SJCRH30 (cell line): ENCODE results near the gene JPH3. TPM values are rescaled to one million over a fixed set of nuclear protein-coding genes. Genes with fewer than 3 reads are reported as not detected.

Experiments used
- DNase-seq, 2 experiments: peaks; one replicate each; pipeline ENCODE4 v3.0.0-alpha.2; 2015 to 2020
- H3K27ac ChIP-seq: fragments of 250-450 bp; sonication (Bioruptor Pico); 2 replicates; pipeline ENCODE4 v1.5.1; 2020; ENCODE audit warnings: mild to moderate bottlenecking, moderate library complexity
- H3K27me3 ChIP-seq: fragments of 250-450 bp; sonication (Bioruptor Pico); 2 replicates; pipeline ENCODE4 v1.5.1; 2020; ENCODE audit warnings: mild to moderate bottlenecking, moderate library complexity
- H3K36me3 ChIP-seq: fragments of 250-450 bp; sonication (Bioruptor Pico); 2 replicates; pipeline ENCODE4 v1.5.1; 2020; ENCODE audit warnings: mild to moderate bottlenecking, moderate library complexity
- H3K4me1 ChIP-seq: fragments of 250-450 bp; sonication (Bioruptor Pico); 2 replicates; pipeline ENCODE4 v1.5.1; 2020; ENCODE audit warnings: mild to moderate bottlenecking, moderate library complexity
- H3K4me3 ChIP-seq: fragments of 250-450 bp; sonication (Bioruptor Pico); 2 replicates; pipeline ENCODE4 v1.5.1; 2020; ENCODE audit warnings: mild to moderate bottlenecking, moderate library complexity
- H3K9me3 ChIP-seq: fragments of 250-450 bp; sonication (Bioruptor Pico); replicated peaks from 2 replicates; pipeline ENCODE4 v1.5.1; 2020; ENCODE audit warnings: mild to moderate bottlenecking, moderate library complexity
- total RNA-seq: library from RNA; depleted of rRNA; stranded (reverse); fragments of >200 nt; shearing (Covaris generic); gene quantifications from 2 replicates; pipeline ENCODE4 v1.2.3, GENCODE V29; 2014

Gene JPH3
- total RNA-seq, 1 experiment from 2014 or later = not detected

GRCh38 chr16:87657621-87658192 lies 55.4 kb downstream of the JPH3 start:
- Histone ChIP-seq H3K9me3 (no peaks in the 10 kb centered on the region), H3K4me1 (0 out of 2 replicates have a peak, but pooled peaks cover 3% of the 10 kb centered on the region), H3K4me3 (no peak overlapping the region), H3K36me3 (no peaks in the 10 kb centered on the region), H3K27me3 (no peaks in the 10 kb centered on the region), H3K27ac (no peak overlapping the region)
- peak; percentile 29 to 48 for DNase-seq

GRCh38 chr16:87658564-87659225 lies 56.4 kb downstream of the JPH3 start:
- Histone ChIP-seq H3K4me1 (0 out of 2 replicates have a peak, but pooled peaks cover 3% of the 10 kb centered on the region), H3K27ac (no peak overlapping the region), H3K9me3 (no peaks in the 10 kb centered on the region), H3K27me3 (no peaks in the 10 kb centered on the region), H3K4me3 (no peak overlapping the region), H3K36me3 (no peaks in the 10 kb centered on the region)
- DNase-seq = peak; percentile 45 to 46

- 0 out of 2 replicates have a peak, but pooled peaks cover 3% of the 10 kb centered on the region for H3K4me1 ChIP-seq
- peak; percentile 52 to 60 for DNase-seq
- no peak overlapping the region for H3K27ac ChIP-seq
- no peak overlapping the region for H3K4me3 ChIP-seq
- H3K27me3 ChIP-seq = no peaks in the 10 kb centered on the region
- H3K36me3 ChIP-seq = no peaks in the 10 kb centered on the region
- H3K9me3 ChIP-seq = no peaks in the 10 kb centered on the region
These were observed 59.3 kb downstream of the JPH3 start for GRCh38 chr16:87661561-87661960.

GRCh38 chr16:87662254-87663204 lies 60.2 kb downstream of the JPH3 start:
- Histone ChIP-seq H3K4me3 (no peak overlapping the region), H3K4me1 (0 out of 2 replicates have a peak, but pooled peaks cover 3% of the 10 kb centered on the region), H3K27me3 (0 out of 2 replicates have a peak, but pooled peaks cover 7% of the 10 kb centered on the region), H3K36me3 (no peaks in the 10 kb centered on the region), H3K27ac (no peak overlapping the region), H3K9me3 (no peaks in the 10 kb centered on the region)
- DNase-seq = no peak

GRCh38 chr16:87664792-87665191 lies 62.5 kb downstream of the JPH3 start:
- no peak overlapping the region for H3K4me3 ChIP-seq
- H3K4me1 ChIP-seq = no peaks in the 10 kb centered on the region
- no peak overlapping the region for H3K27ac ChIP-seq
- no peaks in the 10 kb centered on the region for H3K36me3 ChIP-seq
- DNase-seq = no peak
- 0 out of 2 replicates have a peak, but pooled peaks cover 7% of the 10 kb centered on the region for H3K27me3 ChIP-seq
- no peaks in the 10 kb centered on the region for H3K9me3 ChIP-seq

GRCh38 chr16:87665193-87665592 lies 62.9 kb downstream of the JPH3 start:
- no peak for DNase-seq
- Histone ChIP-seq H3K4me1 (no peaks in the 10 kb centered on the region), H3K9me3 (no peaks in the 10 kb centered on the region), H3K27ac (no peak overlapping the region), H3K4me3 (no peak overlapping the region), H3K27me3 (0 out of 2 replicates have a peak, but pooled peaks cover 7% of the 10 kb centered on the region), H3K36me3 (no peaks in the 10 kb centered on the region)

- H3K4me3 ChIP-seq = no peak overlapping the region
These were observed 64.6 kb downstream of the JPH3 start for GRCh38 chr16:87666919-87667318.

GRCh38 chr16:87667443-87667842 lies 65.1 kb downstream of the JPH3 start:
- DNase-seq = no peak
- Histone ChIP-seq H3K9me3 (no peaks in the 10 kb centered on the region), H3K27me3 (0 out of 2 replicates have a peak, but pooled peaks cover 7% of the 10 kb centered on the region), H3K4me1 (no peaks in the 10 kb centered on the region), H3K27ac (no peak overlapping the region), H3K36me3 (no peaks in the 10 kb centered on the region), H3K4me3 (no peak overlapping the region)

More at GRCh38 chr16:87666919-87667318, 64.6 kb downstream of the JPH3 start:
- H3K36me3 ChIP-seq = no peaks in the 10 kb centered on the region
- no peak overlapping the region for H3K27ac ChIP-seq
- H3K27me3 ChIP-seq = 0 out of 2 replicates have a peak, but pooled peaks cover 7% of the 10 kb centered on the region
- no peaks in the 10 kb centered on the region for H3K9me3 ChIP-seq
- no peak for DNase-seq
- H3K4me1 ChIP-seq = no peaks in the 10 kb centered on the region

GRCh38 chr16:87667946-87668345 lies 65.6 kb downstream of the JPH3 start:
- Histone ChIP-seq H3K27me3 (0 out of 2 replicates have a peak, but pooled peaks cover 7% of the 10 kb centered on the region), H3K4me3 (no peak overlapping the region), H3K4me1 (no peaks in the 10 kb centered on the region), H3K36me3 (no peaks in the 10 kb centered on the region), H3K27ac (no peak overlapping the region), H3K9me3 (no peaks in the 10 kb centered on the region)
- no peak for DNase-seq

GRCh38 chr16:87669672-87670071 lies 67.4 kb downstream of the JPH3 start:
- Histone ChIP-seq H3K4me3 (no peak overlapping the region), H3K9me3 (no peaks in the 10 kb centered on the region), H3K27me3 (0 out of 2 replicates have a peak, but pooled peaks cover 7% of the 10 kb centered on the region), H3K36me3 (no peaks in the 10 kb centered on the region), H3K27ac (no peak overlapping the region), H3K4me1 (no peaks in the 10 kb centered on the region)
- DNase-seq = no peak

GRCh38 chr16:87671221-87671620 lies 68.9 kb downstream of the JPH3 start:
- DNase-seq = no peak
- no peaks in the 10 kb centered on the region for H3K36me3 ChIP-seq
- H3K4me1 ChIP-seq = no peaks in the 10 kb centered on the region
- H3K9me3 ChIP-seq = no peaks in the 10 kb centered on the region
- H3K27ac ChIP-seq = no peak overlapping the region
- no peak overlapping the region for H3K4me3 ChIP-seq
- 0 out of 2 replicates have a peak, but pooled peaks cover 7% of the 10 kb centered on the region for H3K27me3 ChIP-seq

GRCh38 chr16:87671715-87672270 lies 69.5 kb downstream of the JPH3 start:
- no peak for DNase-seq
- 0 out of 2 replicates have a peak, but pooled peaks cover 5% of the 10 kb centered on the region for H3K27me3 ChIP-seq
- H3K36me3 ChIP-seq = no peaks in the 10 kb centered on the region
- H3K27ac ChIP-seq = no peak overlapping the region
- no peaks in the 10 kb centered on the region for H3K4me1 ChIP-seq
- H3K9me3 ChIP-seq = no peaks in the 10 kb centered on the region
- H3K4me3 ChIP-seq = no peak overlapping the region

- no peak overlapping the region for H3K4me3 ChIP-seq
- H3K27ac ChIP-seq = no peak overlapping the region
- no peaks in the 10 kb centered on the region for H3K27me3 ChIP-seq
- H3K36me3 ChIP-seq = no peaks in the 10 kb centered on the region
- DNase-seq = no peak
- H3K9me3 ChIP-seq = no peaks in the 10 kb centered on the region
- no peaks in the 10 kb centered on the region for H3K4me1 ChIP-seq
These were observed 72.1 kb downstream of the JPH3 start for GRCh38 chr16:87674419-87674818.

- no peak overlapping the region for H3K4me3 ChIP-seq
- H3K27me3 ChIP-seq = no peaks in the 10 kb centered on the region
- no peak overlapping the region for H3K27ac ChIP-seq
- H3K9me3 ChIP-seq = no peaks in the 10 kb centered on the region
- H3K36me3 ChIP-seq = no peaks in the 10 kb centered on the region
- H3K4me1 ChIP-seq = no peaks in the 10 kb centered on the region
- no peak for DNase-seq
These were observed 72.9 kb downstream of the JPH3 start for GRCh38 chr16:87675111-87675719.
